Daoy (cell line): ENCODE measurements around the gene GSS. TPM values are rescaled to one million over a fixed set of nuclear protein-coding genes. Genes with fewer than 3 reads are reported as not detected.

Experiments
- total RNA-seq: library from RNA; depleted of rRNA; stranded (reverse); fragments of >200 nt; shearing (Covaris generic); gene quantifications from 2 replicates; pipeline ENCODE4 v1.2.3, GENCODE V29; 2014; rRNA removed

The GSS gene
- total RNA-seq, 1 experiment from 2014 or later = 90.2 TPM

Other genes with a start within 250 kb of the GSS start
- gene NCOA6, start 130.2 kb downstream of the GSS start, total RNA-seq = 2.2 and 7.8 TPM in 2 replicates
- 1.5 and 2.1 TPM in 2 replicates for gene GGT7, start 83.0 kb downstream of the GSS start, total RNA-seq
- 11.7 and 17.3 TPM in 2 replicates for gene ACSS2, start 79.2 kb downstream of the GSS start, total RNA-seq
- not detected in 2 replicates for gene MYH7B, start 62 bp upstream of the GSS start, total RNA-seq
- 20.2 and 25.7 TPM in 2 replicates for gene TRPC4AP, start 137.0 kb upstream of the GSS start, total RNA-seq
- gene EDEM2, start 191.5 kb upstream of the GSS start, total RNA-seq = 22.7 and 25.9 TPM in 2 replicates
- 20.9 and 21.8 TPM in 2 replicates for gene PROCR, start 216.3 kb upstream of the GSS start, total RNA-seq